Sigmoid colon (tissue), 7 donors: ENCODE data around the gene ALPK3. TPM values are rescaled to one million over a fixed set of nuclear protein-coding genes. Genes with fewer than 3 reads are reported as not detected.

Source experiments
- DNase-seq: peaks from one replicate; pipeline ENCODE4 v3.0.0-alpha.2; 2019
- H3K27ac ChIP-seq, 4 donors: fragments of 200-600 bp; sonication (generic); one replicate each; pipeline ENCODE4 v1.5.1; 2016 to 2019; ENCODE audit warnings: mild to moderate bottlenecking in 1 of 4
- H3K27me3 ChIP-seq, 3 donors: fragments of 200-600 bp; sonication (generic); one replicate each; pipeline ENCODE4 v1.5.1; 2019; ENCODE audit warnings: mild to moderate bottlenecking in 1 of 3
- H3K36me3 ChIP-seq, 4 donors: fragments of 200-600 bp; sonication (generic); one replicate each; pipeline ENCODE4 v1.5.1; 2016 to 2019
- H3K4me1 ChIP-seq, 4 donors: fragments of 200-600 bp; sonication (generic); one replicate each; pipeline ENCODE4 v1.5.1; 2017 to 2019
- H3K4me3 ChIP-seq, 4 donors: fragments of 200-600 bp; sonication (generic); one replicate each; pipeline ENCODE4 v1.5.1; 2017 to 2019; ENCODE audit warnings: mild to moderate bottlenecking in 2 of 4, moderate library complexity in 1 of 4
- H3K9me3 ChIP-seq, 4 donors: fragments of 200-600 bp in 3 of 4; sonication (generic) in 3 of 4; one replicate each; pipeline versions ENCODE4 v1.5.1 to v1.6.1; 2013 to 2019
- CTCF ChIP-seq, 4 experiments: fragments of 450-650 bp in 3 of 4; fragments of 200-600 bp in 1 of 4; IDR thresholded peaks; one replicate each; pipeline ENCODE4 v1.5.1; 2016 to 2019; ENCODE audit warnings: antibody characterized with exemption in 4 of 4, mild to moderate bottlenecking in 3 of 4, moderate library complexity in 2 of 4
- EP300 ChIP-seq, 4 donors: sonication (generic); formaldehyde crosslinking; IDR thresholded peaks; one replicate each; pipeline ENCODE4 v1.6.1; 2017; ENCODE audit warnings: antibody characterized with exemption in 4 of 4
- POLR2A ChIP-seq, 2 donors: fragments of 450-650 bp; IDR thresholded peaks; one replicate each; pipeline ENCODE4 v1.6.1; 2016; ENCODE audit warnings: antibody characterized with exemption in 2 of 2, mild to moderate bottlenecking in 2 of 2, moderate library complexity in 2 of 2
- POLR2AphosphoS5 ChIP-seq, 4 donors: sonication (generic); formaldehyde crosslinking; IDR thresholded peaks; one replicate each; pipeline ENCODE4 v1.6.1; 2017; ENCODE audit warnings: antibody characterized with exemption in 4 of 4
- WGBS, 2 donors: extraction: QIAGEN DNeasy Blood & Tissue Kit; methylation state at CpG; one replicate each; pipeline ENCODE4 v1.1.7; 2013; 5-methylcytosine and 5-hydroxymethylcytosine counted together
- intact Hi-C: fragments of 100-400 bp; cut with DNase I; formaldehyde crosslinking; loops from one replicate; pipeline ENCODE4 v1.15.1; 2023
- polyA plus RNA-seq, 3 donors: library from polyadenylated mRNA; stranded (reverse); fragments of 200-250 nt; gene quantifications; one replicate each; pipeline ENCODE4 v1.2.3, GENCODE V29; 2013
- total RNA-seq, 4 donors: library from RNA; depleted of rRNA; stranded (reverse); fragments of >200 nt; gene quantifications; one replicate each; pipeline ENCODE4 v1.1.0, GENCODE V29; 2016
- donor health status: healthy with polysubstance abuse.
- donor health status: Bipolar disorder and iron deficiency.
- donor health status: healthy.

ALPK3 gene
- total and polyA plus RNA-seq, 7 donors = under 0.01 to 41.0 (median 3.9) TPM

GRCh38 chr15:84883466-84883865, 66.3 kb downstream of the ALPK3 start:
- H3K4me3 ChIP-seq = no peak overlapping the region
- H3K36me3 ChIP-seq = no peaks in the 10 kb centered on the region
- intact Hi-C loops = no loop called here
- DNase-seq = no peak
- no peak overlapping the region for H3K27ac ChIP-seq
- H3K27me3 ChIP-seq = peaks cover 0 to 7% (median 0%) of the 10 kb centered on the region in 3 donors
- H3K4me1 ChIP-seq = peaks cover 0 to 5% (median 0%) of the 10 kb centered on the region in 4 donors
- TF ChIP-seq POLR2AphosphoS5 (IDR thresholded peaks at IDR 0.05) (no peak), POLR2A (IDR thresholded peaks at IDR 0.05) (no peak), EP300 (IDR thresholded peaks at IDR 0.05) (no peak), CTCF (IDR thresholded peaks at IDR 0.05) (no peak)
- 66 to 84% methylated on average over 6 of the region's 6 CpGs for WGBS, 2 donors
- no peaks in the 10 kb centered on the region for H3K9me3 ChIP-seq

- DNase-seq = no peak
- Histone ChIP-seq H3K4me1 (no peaks in the 10 kb centered on the region), H3K4me3 (no peak within 1 kb of the TSS), H3K27me3 (peaks cover 0 to 14% (median 0%) of the 10 kb centered on the region in 3 donors), H3K36me3 (no peaks in the 10 kb centered on the region), H3K27ac (no peak within 1 kb of the TSS), H3K9me3 (no peaks in the 10 kb centered on the region)
- intact Hi-C loops = no loop called here
- WGBS, 2 donors = 64 to 78% methylated on average over 11 of the region's 11 CpGs
- no peak for TF ChIP-seq POLR2AphosphoS5 (IDR thresholded peaks at IDR 0.05)
- no peak for TF ChIP-seq CTCF (IDR thresholded peaks at IDR 0.05)
- no peak for TF ChIP-seq POLR2A (IDR thresholded peaks at IDR 0.05)
- no peak for TF ChIP-seq EP300 (IDR thresholded peaks at IDR 0.05)
Measured at GRCh38 chr15:84883916-84884781, 67.0 kb downstream of the ALPK3 start, which contains the start of gene SLC28A1. Gene SLC28A1 (plus strand): TSS chr15:84884662. CDS start chr15:84887761, 3,099 bp downstream.

- intact Hi-C loops = no loop called here
- DNase-seq = no peak
- Histone ChIP-seq H3K36me3 (no peaks in the 10 kb centered on the region), H3K27me3 (peaks cover 0 to 14% (median 0%) of the 10 kb centered on the region in 3 donors), H3K4me3 (no peak overlapping the region), H3K4me1 (no peaks in the 10 kb centered on the region), H3K27ac (no peak overlapping the region), H3K9me3 (no peaks in the 10 kb centered on the region)
- TF ChIP-seq POLR2A (IDR thresholded peaks at IDR 0.05) (no peak), CTCF (IDR thresholded peaks at IDR 0.05) (no peak), POLR2AphosphoS5 (IDR thresholded peaks at IDR 0.05) (no peak), EP300 (IDR thresholded peaks at IDR 0.05) (no peak)
- 93 to 95% methylated on average over 7 of the region's 7 CpGs for WGBS, 2 donors
Measured at GRCh38 chr15:84885801-84886200, 68.6 kb downstream of the ALPK3 start.

GRCh38 chr15:84886211-84886983, 69.2 kb downstream of the ALPK3 start:
- H3K27ac ChIP-seq = no peak overlapping the region

More at GRCh38 chr15:84886211-84886983, 69.2 kb downstream of the ALPK3 start:
- 89 to 91% methylated on average over 14 of the region's 14 CpGs for WGBS, 2 donors
- Histone ChIP-seq H3K4me1 (no peaks in the 10 kb centered on the region), H3K4me3 (no peak overlapping the region), H3K27me3 (peaks cover 0 to 14% (median 0%) of the 10 kb centered on the region in 3 donors), H3K36me3 (no peaks in the 10 kb centered on the region), H3K9me3 (no peaks in the 10 kb centered on the region)
- no peak for DNase-seq
- TF ChIP-seq POLR2AphosphoS5 (IDR thresholded peaks at IDR 0.05) (no peak), POLR2A (IDR thresholded peaks at IDR 0.05) (no peak), CTCF (IDR thresholded peaks at IDR 0.05) (no peak), EP300 (IDR thresholded peaks at IDR 0.05) (no peak)
- intact Hi-C loops = no loop called here
